NCI-H748 (cell line): ENCODE results near the gene SPATS2L.
"Not testable (repeated sequence)": the region's sequence is repeated elsewhere in the genome, so short reads cannot be mapped to it uniquely, and the experiment has no call there.

Experiments
- DNase-seq: peaks from one replicate; lab custom pipeline; 2025; ENCODE audit not compliant: unreplicated experiment; lab: John Stamatoyannopoulos, UW

The SPATS2L gene

GRCh38 chr2:200319548-200320337 lies 13.2 kb downstream of the SPATS2L start:
- no peak for DNase-seq

GRCh38 chr2:200320344-200320743 lies 13.9 kb downstream of the SPATS2L start:
- DNase-seq, result no peak

- DNase-seq, result no peak
These were observed 14.5 kb downstream of the SPATS2L start for GRCh38 chr2:200320991-200321390.

GRCh38 chr2:200321780-200322534 lies 15.5 kb downstream of the SPATS2L start:
- no peak for DNase-seq

GRCh38 chr2:200322607-200323006 lies 16.1 kb downstream of the SPATS2L start:
- DNase-seq, result no peak

- DNase-seq, result no peak
These were observed 17.9 kb downstream of the SPATS2L start for GRCh38 chr2:200324362-200324761.

- no peak for DNase-seq
These were observed 22.9 kb downstream of the SPATS2L start for GRCh38 chr2:200329384-200329783.

- DNase-seq, result no peak
These were observed 23.3 kb downstream of the SPATS2L start for GRCh38 chr2:200329798-200330197.

GRCh38 chr2:200330351-200331060 lies 24.0 kb downstream of the SPATS2L start:
- no peak for DNase-seq

- DNase-seq, result no peak
These were observed 24.5 kb downstream of the SPATS2L start for GRCh38 chr2:200331061-200331400.

- DNase-seq, result peak; percentile 63
These were observed 29.2 kb downstream of the SPATS2L start for GRCh38 chr2:200335657-200336056.

- no peak for DNase-seq
These were observed 30.6 kb downstream of the SPATS2L start for GRCh38 chr2:200336980-200337615.

GRCh38 chr2:200337621-200338020 lies 31.1 kb downstream of the SPATS2L start:
- DNase-seq, result no peak

GRCh38 chr2:200338692-200339091 lies 32.2 kb downstream of the SPATS2L start:
- DNase-seq, result no peak

GRCh38 chr2:200340508-200341224 lies 34.2 kb downstream of the SPATS2L start:
- DNase-seq, result peak; percentile 39

- no peak for DNase-seq
These were observed 34.9 kb downstream of the SPATS2L start for GRCh38 chr2:200341376-200341775.

GRCh38 chr2:200342235-200342634 lies 35.7 kb downstream of the SPATS2L start:
- no peak for DNase-seq

GRCh38 chr2:200342654-200343053 lies 36.2 kb downstream of the SPATS2L start:
- DNase-seq, result no peak

- not testable (repeated sequence) for DNase-seq
These were observed 37.7 kb downstream of the SPATS2L start for GRCh38 chr2:200344202-200344601.

- no peak for DNase-seq
These were observed 39.5 kb downstream of the SPATS2L start for GRCh38 chr2:200345975-200346374.

GRCh38 chr2:200347301-200347700 lies 40.8 kb downstream of the SPATS2L start:
- DNase-seq, result no peak
